ENCODE measurements around the gene IGF1R. TPM values are rescaled to one million over a fixed set of nuclear protein-coding genes. Genes with fewer than 3 reads are reported as not detected.

IGF1R gene
- total and polyA plus RNA-seq, 2 of the 8 experiments (the other 6 are each of a cell fraction or from before 2014, with no cell fraction given): 32.9 to 109 TPM

GRCh38 chr15:98759277-98759676 lies 110.9 kb downstream of the IGF1R start:
- Histone ChIP-seq H3K4me1 (replicated peaks in 1 of 4; ENCODE audit: control insufficient read depth in 3 of 4, insufficient read depth in 4 of 4, low read length in 3 of 4) (peaks cover 4 to 16% (median 13%) of the 10 kb centered on the region in 4 experiments), H3K14ac (ENCODE audit: insufficient read length) (no peak overlapping the region), H3K56ac (replicated peaks; ENCODE audit: insufficient read length, low read depth, low read length) (no peak overlapping the region), H3K79me1 (ENCODE audit: low read depth, low read length) (peaks cover 25% of the 10 kb centered on the region), H3K23me2 (ENCODE audit: low read depth, low read length) (no peaks in the 10 kb centered on the region), H2AK5ac (ENCODE audit: low read depth, low read length) (no peak overlapping the region), H3K27me3 (replicated peaks in 1 of 4; ENCODE audit: control insufficient read depth in 3 of 4, extremely low read depth in 1 of 4, insufficient read depth in 3 of 4, low read length in 3 of 4) (no peaks in the 10 kb centered on the region), H3K18ac (ENCODE audit: extremely low read depth, low read length) (no peak overlapping the region), H3K9ac (replicated peaks in 1 of 4; ENCODE audit: extremely low read depth in 1 of 4, low read depth in 3 of 4, low read length in 3 of 4) (no peak overlapping the region), H2BK15ac (ENCODE audit: low read length) (no peak overlapping the region), H3K79me2 (ENCODE audit: control insufficient read depth in 1 of 2, insufficient read depth in 2 of 2, low read length in 2 of 2) (peaks cover 15 to 99% of the 10 kb centered on the region in 2 experiments; a peak in 3 of 4 replicates), H3K9me3 (ENCODE audit: insufficient read depth in 2 of 2, low read depth in 1 of 2, low read length in 1 of 2) (peaks cover 0 to 4% of the 10 kb centered on the region in 2 experiments; a peak in 1 of 4 replicates), H2BK20ac (ENCODE audit: low read length) (no peak overlapping the region), H2AFZ (ENCODE audit: low read length) (no peak overlapping the region), H2BK12ac (ENCODE audit: low read depth, low read length) (no peak overlapping the region), H4K20me1 (replicated peaks in 1 of 2; ENCODE audit: control insufficient read depth in 1 of 2, insufficient read depth in 2 of 2, low read length in 2 of 2) (peaks cover 10 to 23% of the 10 kb centered on the region in 2 experiments), H3K4ac (replicated peaks; ENCODE audit: insufficient read length, low read depth, low read length) (no peak overlapping the region), H4K5ac (ENCODE audit: insufficient read length, low read depth, low read length) (no peak overlapping the region), H4K8ac (ENCODE audit: extremely low read depth, insufficient read depth, low read length) (no peak overlapping the region), H4K91ac (replicated peaks; ENCODE audit: insufficient read length, low read length) (no peak overlapping the region), H3K4me2 (ENCODE audit: insufficient read depth in 1 of 2, low read depth in 2 of 2, low read length in 2 of 2) (no peak overlapping the region; a peak in 1 of 4 replicates), H2BK120ac (replicated peaks; ENCODE audit: low read depth, low read length) (no peak overlapping the region), H3K27ac (ENCODE audit: low read depth, low read length) (no peak overlapping the region), H2BK5ac (ENCODE audit: low read depth, low read length) (no peak overlapping the region), H3K36me3 (ENCODE audit: control insufficient read depth in 2 of 4, insufficient read depth in 4 of 4, low read length in 3 of 4) (no peaks in the 10 kb centered on the region), H3K23ac (ENCODE audit: insufficient read length) (no peak overlapping the region), H3K4me3 (ENCODE audit: extremely low read depth in 1 of 4, insufficient read depth in 2 of 4, low read depth in 3 of 4, low read length in 4 of 4) (no peak overlapping the region)
- DNase-seq (ENCODE audit: low read depth in 1 of 2, low spot score in 2 of 2) (no peak), FAIRE-seq (no peak)
- ChIA-PET POLR2A (ENCODE audit: partially characterized antibody) (interaction anchor here (0.9 to 1.0 kb wide), 2 partner anchors 25 to 88 kb away, joined by 3 read pairs; no protein-coding TSS in a partner anchor), CTCF (ENCODE audit: partially characterized antibody) (no interaction called here)
- TF ChIP-seq BACH1 (IDR thresholded peaks at IDR 0.05; ENCODE audit: low read length) (no peak), RBBP5 (IDR thresholded peaks at IDR 0.05; ENCODE audit: borderline replicate concordance, low read depth, low read length) (no peak), SP4 (IDR thresholded peaks at IDR 0.05; ENCODE audit: low read length) (no peak), TAF7 (optimal IDR thresholded peaks at IDR 0.05; ENCODE audit: borderline replicate concordance, low read depth, low read length) (no peak), GTF2F1 (IDR thresholded peaks at IDR 0.05; ENCODE audit: borderline replicate concordance, low read depth, low read length) (no peak)
- 70% methylated on average over 3 of the region's 3 CpGs; no CpG with 5 or more reads in 1 of the 2 experiments for WGBS, 2 experiments (ENCODE audit: extremely low coverage in 1 of 2, insufficient coverage in 1 of 2, insufficient read length in 1 of 2, insufficient replicate concordance in 2 of 2, low coverage in 1 of 2, low lambda C conversion rate in 2 of 2, missing lambda C conversion rate in 1 of 2)
